ENCODE results near the gene PEAR1.

PEAR1 gene

DNA sequence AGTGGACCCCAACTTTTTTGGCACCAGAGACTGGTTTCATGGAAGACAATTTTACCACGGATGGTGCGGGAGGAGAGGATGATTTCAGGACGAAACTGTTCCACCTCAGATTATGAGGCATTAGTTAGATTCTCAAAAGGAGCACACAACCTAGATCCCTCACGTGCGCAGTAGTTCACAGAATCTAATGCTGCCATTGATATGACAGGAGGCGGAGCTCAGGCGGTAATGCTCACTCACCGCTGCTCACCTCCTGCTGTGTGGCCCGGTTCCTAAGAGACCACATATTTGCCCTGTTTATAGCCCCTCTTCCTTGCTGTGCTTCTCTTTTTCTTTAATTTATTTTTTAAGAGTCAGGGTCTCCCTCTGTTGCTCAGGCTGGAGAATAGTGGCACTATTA lies 28.3 kb upstream of the PEAR1 start:
- H3K27ac ChIP-seq, result no peak overlapping the region
- no peak for DNase-seq (ENCODE audit: low spot score)
- no peak overlapping the region for H3K4me3 ChIP-seq
- TF ChIP-seq, protein P1, sequence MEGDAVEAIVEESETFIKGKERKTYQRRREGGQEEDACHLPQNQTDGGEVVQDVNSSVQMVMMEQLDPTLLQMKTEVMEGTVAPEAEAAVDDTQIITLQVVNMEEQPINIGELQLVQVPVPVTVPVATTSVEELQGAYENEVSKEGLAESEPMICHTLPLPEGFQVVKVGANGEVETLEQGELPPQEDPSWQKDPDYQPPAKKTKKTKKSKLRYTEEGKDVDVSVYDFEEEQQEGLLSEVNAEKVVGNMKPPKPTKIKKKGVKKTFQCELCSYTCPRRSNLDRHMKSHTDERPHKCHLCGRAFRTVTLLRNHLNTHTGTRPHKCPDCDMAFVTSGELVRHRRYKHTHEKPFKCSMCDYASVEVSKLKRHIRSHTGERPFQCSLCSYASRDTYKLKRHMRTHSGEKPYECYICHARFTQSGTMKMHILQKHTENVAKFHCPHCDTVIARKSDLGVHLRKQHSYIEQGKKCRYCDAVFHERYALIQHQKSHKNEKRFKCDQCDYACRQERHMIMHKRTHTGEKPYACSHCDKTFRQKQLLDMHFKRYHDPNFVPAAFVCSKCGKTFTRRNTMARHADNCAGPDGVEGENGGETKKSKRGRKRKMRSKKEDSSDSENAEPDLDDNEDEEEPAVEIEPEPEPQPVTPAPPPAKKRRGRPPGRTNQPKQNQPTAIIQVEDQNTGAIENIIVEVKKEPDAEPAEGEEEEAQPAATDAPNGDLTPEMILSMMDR (IDR thresholded peaks at IDR 0.05), result no peak

DNA sequence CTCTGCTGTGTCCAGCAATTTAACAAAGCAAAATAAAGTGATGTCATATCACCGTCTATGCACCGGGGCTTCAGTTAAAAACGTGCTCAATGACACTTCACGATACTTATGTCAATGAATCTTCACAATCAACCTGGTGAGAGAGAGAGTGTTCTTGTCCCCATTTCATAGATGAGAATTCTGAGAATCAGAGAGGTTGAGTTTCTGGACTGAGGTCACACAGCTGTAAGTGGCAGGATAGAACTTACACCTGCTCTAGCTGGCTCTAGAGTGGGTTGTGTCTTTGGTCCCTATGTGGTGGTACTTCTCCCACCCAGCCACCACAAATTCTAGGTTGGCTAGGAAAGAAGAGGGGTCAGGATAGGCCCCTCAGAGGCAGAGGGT lies 27.7 kb upstream of the PEAR1 start:
- Histone ChIP-seq H3K27ac (no peak overlapping the region), H3K4me3 (no peak overlapping the region)
- no peak for DNase-seq (ENCODE audit: low spot score)
- TF ChIP-seq, protein P1 (IDR thresholded peaks at IDR 0.05), result no peak

DNA sequence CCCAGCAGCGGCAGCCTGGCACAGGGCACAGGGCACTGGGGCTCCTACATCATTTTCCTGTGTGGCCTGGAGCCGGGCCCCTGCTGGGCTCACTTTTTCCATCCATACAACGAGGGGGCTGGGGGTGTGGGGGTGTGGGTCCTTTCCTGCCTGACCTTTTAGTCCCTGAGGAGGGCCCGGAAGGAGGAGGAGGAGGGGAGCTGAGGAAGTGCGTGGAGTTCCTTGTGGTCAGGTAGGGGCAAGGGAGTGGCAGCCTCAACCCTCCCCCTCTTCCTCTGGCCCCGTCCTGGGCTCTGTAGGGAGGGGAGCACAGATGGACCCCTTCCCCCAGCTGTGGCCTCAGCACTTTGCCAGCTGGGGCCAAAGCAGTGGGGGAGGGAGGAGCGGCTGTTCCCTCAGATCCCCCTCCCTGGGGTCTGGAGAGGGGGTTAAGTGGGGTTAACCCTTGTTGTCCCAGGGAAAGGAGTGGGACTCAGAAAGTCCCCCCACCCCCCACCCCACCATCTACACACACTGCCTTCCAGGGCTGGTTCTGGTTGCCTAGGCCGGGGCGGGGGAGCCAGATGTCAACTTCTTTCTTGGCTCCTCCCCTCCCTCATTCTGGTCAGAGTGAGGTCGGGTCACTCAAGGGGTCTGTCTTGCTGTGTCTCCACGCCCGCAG lies 27.1 kb upstream of the PEAR1 start:
- Histone ChIP-seq H3K4me3 (no peak overlapping the region), H3K27ac (no peak overlapping the region)
- TF ChIP-seq, protein P1 (IDR thresholded peaks at IDR 0.05), result no peak
- DNase-seq (ENCODE audit: low spot score), result no peak

DNA sequence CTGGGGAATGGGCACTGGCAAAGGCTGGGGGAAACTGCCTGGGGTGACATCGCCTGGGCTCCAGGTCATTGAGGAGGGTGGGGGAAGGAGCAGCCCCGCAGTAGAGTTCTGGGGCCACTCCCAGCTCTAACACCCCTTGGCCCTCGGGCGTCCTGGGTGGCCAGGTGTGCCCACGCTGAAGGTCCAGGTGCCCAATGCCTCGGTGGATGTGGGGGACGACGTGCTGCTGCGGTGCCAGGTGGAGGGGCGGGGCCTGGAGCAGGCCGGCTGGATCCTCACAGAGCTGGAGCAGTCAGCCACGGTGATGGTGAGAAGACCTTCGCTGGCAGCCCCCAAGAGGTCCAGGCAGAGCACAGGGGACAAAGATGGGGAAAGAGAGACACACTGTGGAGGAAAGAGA lies 25.2 kb upstream of the PEAR1 start:
- TF ChIP-seq, protein P1 (IDR thresholded peaks at IDR 0.05), result no peak
- no peak overlapping the region for H3K27ac ChIP-seq
- no peak for DNase-seq (ENCODE audit: low spot score)
- no peak overlapping the region for H3K4me3 ChIP-seq

DNA sequence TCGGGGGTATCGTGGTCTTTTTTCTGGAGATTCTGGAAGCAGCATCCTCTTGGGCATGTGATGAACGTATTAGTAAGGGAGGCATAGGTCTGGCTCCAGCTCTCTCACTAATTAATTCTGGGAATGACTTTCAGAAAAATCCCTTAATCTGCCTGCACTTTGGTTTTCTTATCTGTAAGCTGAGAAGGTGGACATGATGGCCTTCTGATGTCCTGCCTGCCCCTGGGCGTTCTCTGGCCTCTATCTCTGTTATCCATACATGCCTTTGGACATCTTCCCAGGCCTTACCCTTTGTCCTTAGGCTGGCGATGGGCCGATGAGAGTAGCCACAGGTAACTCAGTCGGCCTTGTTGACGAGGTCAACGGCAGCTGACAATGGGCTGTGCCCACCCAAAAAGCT lies 24.1 kb upstream of the PEAR1 start:
- TF ChIP-seq, protein P1 (IDR thresholded peaks at IDR 0.05), result no peak
- H3K27ac ChIP-seq, result no peak overlapping the region
- DNase-seq (ENCODE audit: low spot score), result no peak
- H3K4me3 ChIP-seq, result no peak overlapping the region

DNA sequence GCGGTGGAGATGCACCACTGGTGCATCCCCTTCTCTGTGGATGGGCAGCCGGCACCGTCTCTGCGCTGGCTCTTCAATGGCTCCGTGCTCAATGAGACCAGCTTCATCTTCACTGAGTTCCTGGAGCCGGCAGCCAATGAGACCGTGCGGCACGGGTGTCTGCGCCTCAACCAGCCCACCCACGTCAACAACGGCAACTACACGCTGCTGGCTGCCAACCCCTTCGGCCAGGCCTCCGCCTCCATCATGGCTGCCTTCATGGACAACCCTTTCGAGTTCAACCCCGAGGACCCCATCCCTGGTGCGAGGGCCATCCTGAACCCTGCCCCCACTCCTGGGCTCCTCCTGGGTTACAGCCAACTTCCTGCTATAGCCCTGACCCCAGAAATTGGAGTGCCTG lies 19.9 kb upstream of the PEAR1 start:
- TF ChIP-seq, protein P1 (IDR thresholded peaks at IDR 0.05), result no peak
- H3K27ac ChIP-seq, result no peak overlapping the region
- no peak for DNase-seq (ENCODE audit: low spot score)
- H3K4me3 ChIP-seq, result no peak overlapping the region

DNA sequence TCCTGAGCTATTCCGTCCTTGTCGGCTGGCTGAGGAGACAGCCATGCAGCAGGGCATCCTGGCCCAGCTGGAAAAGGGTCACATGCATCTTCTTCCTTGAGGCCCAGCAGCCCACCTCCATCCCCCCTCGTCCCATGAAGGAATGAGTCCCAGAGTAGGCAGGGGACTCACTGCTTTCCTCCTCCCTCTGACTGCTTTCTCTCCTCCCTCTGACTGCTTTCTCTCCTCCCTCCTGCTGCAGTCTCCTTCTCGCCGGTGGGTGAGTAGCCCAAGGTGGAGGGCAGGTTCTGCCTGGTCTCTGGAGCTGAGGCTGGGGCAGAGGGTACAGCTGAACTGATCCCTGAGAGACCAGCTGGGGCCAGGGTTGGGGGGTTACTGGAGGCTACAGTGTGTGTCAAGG lies 19.4 kb upstream of the PEAR1 start:
- TF ChIP-seq, protein P1 (IDR thresholded peaks at IDR 0.05), result no peak
- DNase-seq (ENCODE audit: low spot score), result no peak
- H3K27ac ChIP-seq, result no peak overlapping the region

More for the DNA sequence above, 19.4 kb upstream of the PEAR1 start:
- H3K4me3 ChIP-seq, result no peak overlapping the region

All from coronary artery (tissue), 2 donors.